WTC11 (cell line): ENCODE data around the gene NDUFV2.

Source experiments
- ATF2 ChIP-seq: sonication (generic); formaldehyde crosslinking; IDR thresholded peaks from 2 replicates; pipeline ENCODE4 v1.8.1; 2022; ENCODE audit warnings: low read depth, missing genetic modification reagents, borderline replicate concordance
- FOXJ3 ChIP-seq: sonication (generic); formaldehyde crosslinking; IDR thresholded peaks from 2 replicates; pipeline ENCODE4 v1.9.0; 2021; ENCODE audit warnings: missing genetic modification reagents, mild to moderate bottlenecking, borderline replicate concordance
- NFYB ChIP-seq: sonication (generic); formaldehyde crosslinking; conservative IDR thresholded peaks from 2 replicates; pipeline ENCODE4 v1.8.0; 2022; ENCODE audit warnings: low read depth, missing genetic modification reagents
- NR2C2 ChIP-seq: sonication (generic); formaldehyde crosslinking; IDR thresholded peaks from 2 replicates; pipeline ENCODE4 v1.8.0; 2022; ENCODE audit warnings: mild to moderate bottlenecking, missing genetic modification reagents
- SP1 ChIP-seq: sonication (generic); formaldehyde crosslinking; conservative IDR thresholded peaks from 2 replicates; pipeline ENCODE4 v1.8.1; 2022; ENCODE audit warnings: missing genetic modification reagents
- TP53 ChIP-seq: sonication (generic); formaldehyde crosslinking; IDR thresholded peaks from 2 replicates; pipeline ENCODE4 v1.8.1; 2023; ENCODE audit warnings: mild to moderate bottlenecking, missing genetic modification reagents
- USF2 ChIP-seq: sonication (generic); formaldehyde crosslinking; IDR thresholded peaks from 2 replicates; pipeline ENCODE4 v1.8.1; 2023; ENCODE audit warnings: mild to moderate bottlenecking, missing genetic modification reagents, moderate library complexity
- ZNF121 ChIP-seq: sonication (generic); formaldehyde crosslinking; IDR thresholded peaks from 2 replicates; pipeline ENCODE4 v1.8.0; 2023; ENCODE audit warnings: missing genetic modification reagents
- ZSCAN18 ChIP-seq: fragments of 250-450 bp; sonication (Bioruptor Pico); IDR thresholded peaks from 2 replicates; pipeline ENCODE4 v2.1.2; 2022; ENCODE audit warnings: mild to moderate bottlenecking, moderate library complexity
- TF ChIP-seq, protein P1 (sequence below): fragments of 200-600 bp; IDR thresholded peaks from 2 replicates; pipeline ENCODE4 v1.8.0; 2022; ENCODE audit warnings: antibody characterized with exemption
- TF ChIP-seq, protein P2 (sequence below): sonication (generic); formaldehyde crosslinking; IDR thresholded peaks from 2 replicates; pipeline ENCODE4 v1.8.1; 2023; ENCODE audit warnings: mild to moderate bottlenecking, missing genetic modification reagents
- TF ChIP-seq, protein P3 (sequence below): fragments of 250-450 bp; sonication (Bioruptor Pico); IDR thresholded peaks from 2 replicates; pipeline ENCODE4 v1.9.0; 2021; ENCODE audit warnings: moderate library complexity, mild to moderate bottlenecking, inconsistent platforms, borderline replicate concordance
- TF ChIP-seq, protein P4 (sequence below): sonication (generic); formaldehyde crosslinking; conservative IDR thresholded peaks from 2 replicates; pipeline ENCODE4 v1.8.1; 2022; ENCODE audit warnings: mild to moderate bottlenecking, missing genetic modification reagents
- TF ChIP-seq, protein P5 (sequence below): sonication (generic); formaldehyde crosslinking; IDR thresholded peaks from 2 replicates; pipeline ENCODE4 v1.8.0; 2022; ENCODE audit warnings: mild to moderate bottlenecking, missing genetic modification reagents

- TF ChIP-seq, protein P1, sequence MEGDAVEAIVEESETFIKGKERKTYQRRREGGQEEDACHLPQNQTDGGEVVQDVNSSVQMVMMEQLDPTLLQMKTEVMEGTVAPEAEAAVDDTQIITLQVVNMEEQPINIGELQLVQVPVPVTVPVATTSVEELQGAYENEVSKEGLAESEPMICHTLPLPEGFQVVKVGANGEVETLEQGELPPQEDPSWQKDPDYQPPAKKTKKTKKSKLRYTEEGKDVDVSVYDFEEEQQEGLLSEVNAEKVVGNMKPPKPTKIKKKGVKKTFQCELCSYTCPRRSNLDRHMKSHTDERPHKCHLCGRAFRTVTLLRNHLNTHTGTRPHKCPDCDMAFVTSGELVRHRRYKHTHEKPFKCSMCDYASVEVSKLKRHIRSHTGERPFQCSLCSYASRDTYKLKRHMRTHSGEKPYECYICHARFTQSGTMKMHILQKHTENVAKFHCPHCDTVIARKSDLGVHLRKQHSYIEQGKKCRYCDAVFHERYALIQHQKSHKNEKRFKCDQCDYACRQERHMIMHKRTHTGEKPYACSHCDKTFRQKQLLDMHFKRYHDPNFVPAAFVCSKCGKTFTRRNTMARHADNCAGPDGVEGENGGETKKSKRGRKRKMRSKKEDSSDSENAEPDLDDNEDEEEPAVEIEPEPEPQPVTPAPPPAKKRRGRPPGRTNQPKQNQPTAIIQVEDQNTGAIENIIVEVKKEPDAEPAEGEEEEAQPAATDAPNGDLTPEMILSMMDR: no peak
- TF ChIP-seq FOXJ3 (CRISPR knock-in tag) (no peak), NFYB (CRISPR knock-in tag) (no peak), ATF2 (CRISPR knock-in tag) (no peak), NR2C2 (CRISPR knock-in tag) (no peak), USF2 (CRISPR knock-in tag) (no peak), SP1 (CRISPR knock-in tag) (no peak), ZSCAN18 (CRISPR knock-in tag) (no peak), TP53 (no peak), ZNF121 (CRISPR knock-in tag) (no peak)
- TF ChIP-seq, protein P2, sequence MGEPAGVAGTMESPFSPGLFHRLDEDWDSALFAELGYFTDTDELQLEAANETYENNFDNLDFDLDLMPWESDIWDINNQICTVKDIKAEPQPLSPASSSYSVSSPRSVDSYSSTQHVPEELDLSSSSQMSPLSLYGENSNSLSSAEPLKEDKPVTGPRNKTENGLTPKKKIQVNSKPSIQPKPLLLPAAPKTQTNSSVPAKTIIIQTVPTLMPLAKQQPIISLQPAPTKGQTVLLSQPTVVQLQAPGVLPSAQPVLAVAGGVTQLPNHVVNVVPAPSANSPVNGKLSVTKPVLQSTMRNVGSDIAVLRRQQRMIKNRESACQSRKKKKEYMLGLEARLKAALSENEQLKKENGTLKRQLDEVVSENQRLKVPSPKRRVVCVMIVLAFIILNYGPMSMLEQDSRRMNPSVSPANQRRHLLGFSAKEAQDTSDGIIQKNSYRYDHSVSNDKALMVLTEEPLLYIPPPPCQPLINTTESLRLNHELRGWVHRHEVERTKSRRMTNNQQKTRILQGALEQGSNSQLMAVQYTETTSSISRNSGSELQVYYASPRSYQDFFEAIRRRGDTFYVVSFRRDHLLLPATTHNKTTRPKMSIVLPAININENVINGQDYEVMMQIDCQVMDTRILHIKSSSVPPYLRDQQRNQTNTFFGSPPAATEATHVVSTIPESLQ (CRISPR knock-in tag): no peak
- TF ChIP-seq, protein P3, sequence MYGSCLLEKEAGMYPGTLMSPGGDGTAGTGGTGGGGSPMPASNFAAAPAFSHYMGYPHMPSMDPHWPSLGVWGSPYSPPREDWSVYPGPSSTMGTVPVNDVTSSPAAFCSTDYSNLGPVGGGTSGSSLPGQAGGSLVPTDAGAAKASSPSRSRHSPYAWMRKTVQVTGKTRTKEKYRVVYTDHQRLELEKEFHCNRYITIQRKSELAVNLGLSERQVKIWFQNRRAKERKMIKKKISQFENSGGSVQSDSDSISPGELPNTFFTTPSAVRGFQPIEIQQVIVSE (CRISPR knock-in tag): no peak
- TF ChIP-seq, protein P4, sequence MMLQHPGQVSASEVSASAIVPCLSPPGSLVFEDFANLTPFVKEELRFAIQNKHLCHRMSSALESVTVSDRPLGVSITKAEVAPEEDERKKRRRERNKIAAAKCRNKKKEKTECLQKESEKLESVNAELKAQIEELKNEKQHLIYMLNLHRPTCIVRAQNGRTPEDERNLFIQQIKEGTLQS (CRISPR knock-in tag): no peak
- TF ChIP-seq, protein P5, sequence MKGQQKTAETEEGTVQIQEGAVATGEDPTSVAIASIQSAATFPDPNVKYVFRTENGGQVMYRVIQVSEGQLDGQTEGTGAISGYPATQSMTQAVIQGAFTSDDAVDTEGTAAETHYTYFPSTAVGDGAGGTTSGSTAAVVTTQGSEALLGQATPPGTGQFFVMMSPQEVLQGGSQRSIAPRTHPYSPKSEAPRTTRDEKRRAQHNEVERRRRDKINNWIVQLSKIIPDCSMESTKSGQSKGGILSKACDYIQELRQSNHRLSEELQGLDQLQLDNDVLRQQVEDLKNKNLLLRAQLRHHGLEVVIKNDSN (CRISPR knock-in tag): no peak
Measured at GRCh38 chr18:9150121-9150520, 47.6 kb downstream of the NDUFV2 start.
